GM12878 (cell line): Measurements from ENCODE around the gene MCEE. TPM values are rescaled to one million over a fixed set of nuclear protein-coding genes. Genes with fewer than 3 reads are reported as not detected.

Experiments used
- ATF2 ChIP-seq: IDR thresholded peaks from 2 replicates; pipeline ENCODE4 v1.6.1; 2012; ENCODE audit warnings: low read length, inconsistent platforms
- BCL11A ChIP-seq: IDR thresholded peaks from 2 replicates; pipeline ENCODE4 v1.6.1; 2011; ENCODE audit warnings: low read depth, low read length
- BHLHE40 ChIP-seq, 2 experiments: fragments of 450-650 bp in 1 of 2; IDR thresholded peaks; 2 replicates each; pipeline ENCODE4 v1.6.1; 2011 to 2017; ENCODE audit warnings: low read depth in 2 of 2, borderline replicate concordance in 1 of 2, improper control_type of control experiment in 1 of 2, low read length in 1 of 2, mild to moderate bottlenecking in 1 of 2
- CEBPZ ChIP-seq: fragments of 150-350 bp; IDR thresholded peaks from 2 replicates; pipeline ENCODE4 v1.6.1; 2016; ENCODE audit warnings: low read depth, low read length
- EZH2 ChIP-seq: IDR thresholded peaks from 2 replicates; pipeline ENCODE4 v1.6.1; 2012; ENCODE audit warnings: low read depth, mild to moderate bottlenecking, control low read depth, inconsistent platforms, low read length, borderline replicate concordance; ENCODE audit not compliant: control insufficient read depth
- FOS ChIP-seq: IDR thresholded peaks from 3 replicates; pipeline ENCODE4 v1.6.1; 2011; ENCODE audit warnings: borderline replicate concordance; ENCODE audit not compliant: insufficient read length; ENCODE audit errors: extremely low read depth
- POLR2AphosphoS2 ChIP-seq: IDR thresholded peaks from 2 replicates; pipeline ENCODE4 v1.6.1; 2011; ENCODE audit warnings: low read depth, mild to moderate bottlenecking, low read length, improper control_type of control experiment, moderate library complexity
- POLR2AphosphoS5 ChIP-seq: IDR thresholded peaks from 2 replicates; pipeline ENCODE4 v1.6.1; 2011; ENCODE audit warnings: mild to moderate bottlenecking, low read length, inconsistent platforms
- RAD21 ChIP-seq: IDR thresholded peaks from 2 replicates; pipeline ENCODE4 v1.6.1; 2011; ENCODE audit warnings: mild to moderate bottlenecking, low read depth, low read length, moderate library complexity; ENCODE audit not compliant: insufficient read depth
- SMC3 ChIP-seq: IDR thresholded peaks from 2 replicates; pipeline ENCODE4 v1.6.1; 2011; ENCODE audit warnings: low read length, improper control_type of control experiment, borderline replicate concordance
- SREBF2 ChIP-seq: IDR thresholded peaks from 2 replicates; pipeline ENCODE4 v1.6.1; 2012; ENCODE audit warnings: mild to moderate bottlenecking, low read length
- ZSCAN29 ChIP-seq: fragments of 450-650 bp; IDR thresholded peaks from 2 replicates; pipeline ENCODE4 v1.6.1; 2017; ENCODE audit warnings: mild to moderate bottlenecking, moderate library complexity
- polyA plus RNA-seq, 11 experiments: library from polyadenylated mRNA; depleted of rRNA in 4 of 11; unstranded in 6 of 11; stranded (reverse) in 5 of 11; fragments of >200 nt; fragmentation: Nextera tagmentation in 4 of 11; fragmentation: Illumina TruSeq in 1 of 11; extraction: Ambion mirVana in 4 of 11; extraction: Trizol in 1 of 11; gene quantifications; 1 replicate in 1 of 11; 2 replicates in 10 of 11; pipeline versions ENCODE4 v1.2.1 to v1.2.3, GENCODE V29; 2011 to 2016; ENCODE audit warnings: inconsistent platforms in 2 of 11, missing spikeins in 2 of 11, low read depth in 1 of 11
- total RNA-seq, 4 experiments: library from RNA; depleted of rRNA in 3 of 4; stranded (reverse); fragments of >200 nt in 3 of 4; fragmentation: Illumina TruSeq in 1 of 4; extraction: Trizol in 1 of 4; gene quantifications; 2 replicates each; pipeline versions ENCODE4 v1.2.1 to v1.2.3, GENCODE V29; 2013 to 2021
- TF ChIP-seq, protein P1 (sequence below): fragments of 450-650 bp; conservative IDR thresholded peaks from 2 replicates; pipeline ENCODE4 v1.6.1; 2017; ENCODE audit warnings: mild to moderate bottlenecking, moderate library complexity
- TF ChIP-seq, protein P2 (sequence below): fragments of 450-650 bp; IDR thresholded peaks from 2 replicates; pipeline ENCODE4 v1.6.1; 2016; ENCODE audit warnings: mild to moderate bottlenecking, moderate library complexity, borderline replicate concordance

The MCEE gene
- total and polyA plus RNA-seq, 10 of the 15 experiments (the other 5 are each of a cell fraction or from before 2014, with no cell fraction given) = 17.3 to 63.4 (median 20.9) TPM

DNA sequence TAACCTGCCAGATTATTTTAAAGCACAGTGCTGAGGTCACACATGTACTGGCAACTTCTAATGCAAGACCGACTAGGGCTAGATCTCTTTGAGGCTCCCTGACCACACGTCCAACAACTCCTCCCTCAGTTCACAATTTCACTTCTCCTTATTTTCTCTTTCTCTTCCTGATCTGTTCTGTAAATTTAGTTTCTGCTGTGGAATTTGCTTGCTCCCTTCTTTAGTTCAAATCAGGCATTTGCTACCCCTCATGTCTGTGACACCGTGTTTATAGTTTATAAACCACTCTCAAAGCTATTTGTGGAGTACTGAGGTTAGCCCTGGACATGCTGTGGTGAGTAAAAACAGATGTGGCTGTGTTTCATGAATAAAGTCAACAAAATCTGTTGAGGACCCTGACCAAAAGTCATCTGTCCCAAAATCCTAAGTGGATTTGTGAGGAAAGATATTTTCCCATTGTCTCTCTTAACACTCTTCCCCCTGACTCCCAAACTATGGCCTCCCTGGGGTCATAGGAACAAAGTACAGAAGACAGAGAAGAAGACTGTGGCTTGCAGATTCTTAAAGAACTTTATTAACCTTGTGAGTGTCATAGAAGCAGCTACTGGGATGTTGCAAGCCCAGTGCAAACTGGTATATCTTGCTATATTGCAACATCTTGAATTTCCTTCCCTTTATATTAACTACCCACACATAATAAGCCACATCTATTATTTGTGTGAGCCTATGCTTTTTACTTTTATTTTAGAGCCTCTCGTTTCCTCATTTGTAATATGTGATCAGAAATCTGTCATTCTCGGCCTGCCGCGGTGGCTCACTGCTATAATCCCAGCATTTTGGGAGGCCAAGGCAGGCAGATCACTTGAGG is 65.0 kb downstream of the MCEE start (continued):
- TF ChIP-seq ZSCAN29 = no peak
- no peak for TF ChIP-seq POLR2AphosphoS5
- TF ChIP-seq, protein P1, sequence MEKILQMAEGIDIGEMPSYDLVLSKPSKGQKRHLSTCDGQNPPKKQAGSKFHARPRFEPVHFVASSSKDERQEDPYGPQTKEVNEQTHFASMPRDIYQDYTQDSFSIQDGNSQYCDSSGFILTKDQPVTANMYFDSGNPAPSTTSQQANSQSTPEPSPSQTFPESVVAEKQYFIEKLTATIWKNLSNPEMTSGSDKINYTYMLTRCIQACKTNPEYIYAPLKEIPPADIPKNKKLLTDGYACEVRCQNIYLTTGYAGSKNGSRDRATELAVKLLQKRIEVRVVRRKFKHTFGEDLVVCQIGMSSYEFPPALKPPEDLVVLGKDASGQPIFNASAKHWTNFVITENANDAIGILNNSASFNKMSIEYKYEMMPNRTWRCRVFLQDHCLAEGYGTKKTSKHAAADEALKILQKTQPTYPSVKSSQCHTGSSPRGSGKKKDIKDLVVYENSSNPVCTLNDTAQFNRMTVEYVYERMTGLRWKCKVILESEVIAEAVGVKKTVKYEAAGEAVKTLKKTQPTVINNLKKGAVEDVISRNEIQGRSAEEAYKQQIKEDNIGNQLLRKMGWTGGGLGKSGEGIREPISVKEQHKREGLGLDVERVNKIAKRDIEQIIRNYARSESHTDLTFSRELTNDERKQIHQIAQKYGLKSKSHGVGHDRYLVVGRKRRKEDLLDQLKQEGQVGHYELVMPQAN = no peak
- no peak for TF ChIP-seq FOS
- no peak for TF ChIP-seq CEBPZ
- TF ChIP-seq, protein P2, sequence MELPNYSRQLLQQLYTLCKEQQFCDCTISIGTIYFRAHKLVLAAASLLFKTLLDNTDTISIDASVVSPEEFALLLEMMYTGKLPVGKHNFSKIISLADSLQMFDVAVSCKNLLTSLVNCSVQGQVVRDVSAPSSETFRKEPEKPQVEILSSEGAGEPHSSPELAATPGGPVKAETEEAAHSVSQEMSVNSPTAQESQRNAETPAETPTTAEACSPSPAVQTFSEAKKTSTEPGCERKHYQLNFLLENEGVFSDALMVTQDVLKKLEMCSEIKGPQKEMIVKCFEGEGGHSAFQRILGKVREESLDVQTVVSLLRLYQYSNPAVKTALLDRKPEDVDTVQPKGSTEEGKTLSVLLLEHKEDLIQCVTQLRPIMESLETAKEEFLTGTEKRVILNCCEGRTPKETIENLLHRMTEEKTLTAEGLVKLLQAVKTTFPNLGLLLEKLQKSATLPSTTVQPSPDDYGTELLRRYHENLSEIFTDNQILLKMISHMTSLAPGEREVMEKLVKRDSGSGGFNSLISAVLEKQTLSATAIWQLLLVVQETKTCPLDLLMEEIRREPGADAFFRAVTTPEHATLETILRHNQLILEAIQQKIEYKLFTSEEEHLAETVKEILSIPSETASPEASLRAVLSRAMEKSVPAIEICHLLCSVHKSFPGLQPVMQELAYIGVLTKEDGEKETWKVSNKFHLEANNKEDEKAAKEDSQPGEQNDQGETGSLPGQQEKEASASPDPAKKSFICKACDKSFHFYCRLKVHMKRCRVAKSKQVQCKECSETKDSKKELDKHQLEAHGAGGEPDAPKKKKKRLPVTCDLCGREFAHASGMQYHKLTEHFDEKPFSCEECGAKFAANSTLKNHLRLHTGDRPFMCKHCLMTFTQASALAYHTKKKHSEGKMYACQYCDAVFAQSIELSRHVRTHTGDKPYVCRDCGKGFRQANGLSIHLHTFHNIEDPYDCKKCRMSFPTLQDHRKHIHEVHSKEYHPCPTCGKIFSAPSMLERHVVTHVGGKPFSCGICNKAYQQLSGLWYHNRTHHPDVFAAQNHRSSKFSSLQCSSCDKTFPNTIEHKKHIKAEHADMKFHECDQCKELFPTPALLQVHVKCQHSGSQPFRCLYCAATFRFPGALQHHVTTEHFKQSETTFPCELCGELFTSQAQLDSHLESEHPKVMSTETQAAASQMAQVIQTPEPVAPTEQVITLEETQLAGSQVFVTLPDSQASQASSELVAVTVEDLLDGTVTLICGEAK = peak; percentile 89
- no peak for TF ChIP-seq ATF2
- peak; percentile 31 to 35; a peak in 3 of 4 replicates for TF ChIP-seq BHLHE40 (IDR thresholded peaks at IDR 0.05; ENCODE audit: borderline replicate concordance in 1 of 2, low read depth in 2 of 2, low read length in 1 of 2)
- TF ChIP-seq POLR2AphosphoS2 = no peak
- no peak for TF ChIP-seq SMC3
- TF ChIP-seq SREBF2 = no peak
- TF ChIP-seq RAD21 = no peak
- no peak for TF ChIP-seq EZH2
- TF ChIP-seq BCL11A = peak; percentile 55; the same call in 1 of the 2 replicates
